ENCODE data around the gene AAR2. TPM values are rescaled to one million over a fixed set of nuclear protein-coding genes. Genes with fewer than 3 reads are reported as not detected.

The AAR2 gene
- total RNA-seq, 1 donor from 2014 or later = 19.0 TPM

DNA sequence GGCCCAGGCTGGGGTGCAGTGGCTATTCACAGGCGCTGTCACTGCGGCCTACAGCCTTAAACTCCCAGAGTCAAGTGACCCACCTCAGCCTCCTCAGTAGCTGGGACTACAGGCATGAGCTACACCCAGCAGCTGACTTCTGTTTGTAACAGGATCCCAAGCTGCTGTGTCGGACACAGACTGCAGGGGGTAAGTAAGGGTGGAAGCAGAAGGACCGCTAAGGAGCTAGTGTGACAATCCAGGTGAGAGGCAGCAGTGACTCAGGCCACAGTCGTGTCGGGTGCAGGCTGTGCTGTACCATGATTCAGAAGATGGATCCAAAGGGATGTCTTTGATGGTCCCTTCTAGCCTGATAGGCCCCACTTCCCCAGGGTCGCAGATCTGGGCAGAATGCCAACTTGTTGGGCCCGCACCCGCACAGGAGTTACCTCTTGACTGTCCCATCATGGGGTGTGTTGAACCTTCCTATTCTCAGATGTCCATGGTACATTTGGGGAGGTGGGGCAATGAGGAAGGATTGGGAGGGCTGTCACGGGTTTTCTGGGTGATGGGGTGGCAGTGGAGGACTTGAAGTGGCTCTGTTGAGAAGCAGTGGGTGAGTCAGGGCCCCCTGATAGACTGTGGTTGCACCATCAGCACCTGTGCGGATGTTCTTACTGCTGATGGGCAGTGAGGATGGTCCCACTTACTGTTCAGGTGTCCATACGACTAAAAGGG is 25.3 kb downstream of the AAR2 start:
- Mint-ChIP-seq H3K4me1 (ENCODE audit: low read depth, unreplicated experiment) (peaks cover 8% of the 10 kb centered on the region), H3K27ac (ENCODE audit: unreplicated experiment) (no peak overlapping the region), H3K4me3 (ENCODE audit: unreplicated experiment) (no peak overlapping the region), H3K9me3 (ENCODE audit: unreplicated experiment) (peaks cover 3% of the 10 kb centered on the region), H3K27me3 (ENCODE audit: unreplicated experiment) (peaks cover 4% of the 10 kb centered on the region), H3K36me3 (ENCODE audit: unreplicated experiment) (no peaks in the 10 kb centered on the region)
- no peak for TF ChIP-seq CTCF (IDR thresholded peaks at IDR 0.05; ENCODE audit: partially characterized antibody, unreplicated experiment)
- no peak for DNase-seq

GRCh38 chr20:36262440-36262839 is 26.2 kb downstream of the AAR2 start:
- Mint-ChIP-seq H3K27ac (ENCODE audit: unreplicated experiment) (no peak overlapping the region), H3K4me1 (ENCODE audit: low read depth, unreplicated experiment) (peaks cover 8% of the 10 kb centered on the region), H3K4me3 (ENCODE audit: unreplicated experiment) (no peak overlapping the region), H3K27me3 (ENCODE audit: unreplicated experiment) (peaks cover 4% of the 10 kb centered on the region), H3K36me3 (ENCODE audit: unreplicated experiment) (no peaks in the 10 kb centered on the region), H3K9me3 (ENCODE audit: unreplicated experiment) (peaks cover 3% of the 10 kb centered on the region)
- no peak for TF ChIP-seq CTCF (IDR thresholded peaks at IDR 0.05; ENCODE audit: partially characterized antibody, unreplicated experiment)
- DNase-seq = no peak

DNA sequence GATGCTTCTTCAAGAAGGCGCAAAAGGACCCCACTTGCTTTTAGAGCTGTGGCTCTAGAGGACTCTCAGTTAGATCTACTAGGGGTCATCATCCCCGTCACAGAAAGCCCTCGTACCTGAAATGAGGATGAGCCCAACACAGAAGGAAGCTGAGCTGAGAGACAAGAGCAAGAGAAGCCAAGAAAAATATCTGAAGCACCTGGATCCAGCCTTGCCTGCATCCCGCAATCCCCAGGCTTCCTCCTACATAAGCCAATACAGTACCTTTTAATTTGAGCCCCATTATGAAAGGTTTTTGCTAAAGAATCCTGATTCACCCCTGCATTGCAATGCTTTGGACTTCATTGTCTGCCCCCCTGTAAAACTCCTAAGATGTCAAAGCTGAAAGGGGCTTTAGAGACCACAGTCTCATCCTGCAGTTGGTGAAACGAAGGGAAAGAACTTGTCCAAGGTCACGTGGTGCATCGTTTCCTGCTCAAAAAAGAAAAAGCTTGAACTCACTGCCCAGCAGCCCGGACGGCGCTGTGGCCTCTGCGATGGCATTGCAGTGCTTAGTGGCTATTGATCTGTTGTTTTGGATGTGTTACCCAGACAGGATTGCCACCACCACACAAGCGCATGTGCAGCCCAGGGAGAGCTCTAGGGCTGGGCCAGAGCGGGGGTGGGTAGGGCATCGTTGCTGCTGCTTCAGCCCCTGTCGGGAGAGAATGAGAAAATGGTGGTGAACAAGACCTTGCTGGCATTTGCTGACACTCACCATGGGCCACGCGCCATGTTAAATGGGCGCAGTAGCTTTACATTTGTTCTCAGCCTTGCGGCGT is 28.4 kb downstream of the AAR2 start:
- peaks cover 6% of the 10 kb centered on the region for H3K4me1 Mint-ChIP-seq (ENCODE audit: low read depth, unreplicated experiment)
- H3K27ac Mint-ChIP-seq (ENCODE audit: unreplicated experiment) = no peak overlapping the region
- peaks cover 2% of the 10 kb centered on the region for H3K9me3 Mint-ChIP-seq (ENCODE audit: unreplicated experiment)
- no peak for TF ChIP-seq CTCF (IDR thresholded peaks at IDR 0.05; ENCODE audit: partially characterized antibody, unreplicated experiment)
- H3K27me3 Mint-ChIP-seq (ENCODE audit: unreplicated experiment) = peaks cover 4% of the 10 kb centered on the region
- H3K4me3 Mint-ChIP-seq (ENCODE audit: unreplicated experiment) = no peak overlapping the region
- no peaks in the 10 kb centered on the region for H3K36me3 Mint-ChIP-seq (ENCODE audit: unreplicated experiment)
- no peak for DNase-seq

DNA sequence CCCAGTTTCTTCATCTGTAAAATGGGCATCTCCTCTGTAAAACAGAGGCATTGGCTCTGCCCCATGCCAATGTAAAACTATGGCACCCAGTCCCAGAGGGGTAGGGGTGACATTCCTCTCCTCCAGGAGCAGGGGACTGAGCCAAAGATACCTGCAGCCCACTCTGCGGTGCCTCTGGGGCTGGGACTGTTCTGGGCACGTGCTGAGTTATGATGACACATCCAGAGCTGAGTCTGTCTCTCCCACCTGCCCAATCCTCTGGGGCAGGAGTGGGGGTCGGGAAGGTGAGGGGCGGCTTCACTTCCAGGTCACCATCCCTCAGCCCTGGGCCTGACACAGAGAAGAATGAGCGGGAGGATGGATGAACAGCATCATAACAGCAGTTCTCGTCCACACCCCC is 29.9 kb downstream of the AAR2 start:
- H3K9me3 Mint-ChIP-seq (ENCODE audit: unreplicated experiment) = no peaks in the 10 kb centered on the region
- H3K4me3 Mint-ChIP-seq (ENCODE audit: unreplicated experiment) = no peak overlapping the region
- peaks cover 5% of the 10 kb centered on the region for H3K27me3 Mint-ChIP-seq (ENCODE audit: unreplicated experiment)
- no peak for TF ChIP-seq CTCF (IDR thresholded peaks at IDR 0.05; ENCODE audit: partially characterized antibody, unreplicated experiment)
- no peak for DNase-seq
- H3K4me1 Mint-ChIP-seq (ENCODE audit: low read depth, unreplicated experiment) = peaks cover 2% of the 10 kb centered on the region
- H3K27ac Mint-ChIP-seq (ENCODE audit: unreplicated experiment) = no peak overlapping the region
- no peaks in the 10 kb centered on the region for H3K36me3 Mint-ChIP-seq (ENCODE audit: unreplicated experiment)
